ENCODE data around the gene HMSD.
A peak's percentile ranks its signal among the peaks of the same experiment; 100 is the strongest.

DNA sequence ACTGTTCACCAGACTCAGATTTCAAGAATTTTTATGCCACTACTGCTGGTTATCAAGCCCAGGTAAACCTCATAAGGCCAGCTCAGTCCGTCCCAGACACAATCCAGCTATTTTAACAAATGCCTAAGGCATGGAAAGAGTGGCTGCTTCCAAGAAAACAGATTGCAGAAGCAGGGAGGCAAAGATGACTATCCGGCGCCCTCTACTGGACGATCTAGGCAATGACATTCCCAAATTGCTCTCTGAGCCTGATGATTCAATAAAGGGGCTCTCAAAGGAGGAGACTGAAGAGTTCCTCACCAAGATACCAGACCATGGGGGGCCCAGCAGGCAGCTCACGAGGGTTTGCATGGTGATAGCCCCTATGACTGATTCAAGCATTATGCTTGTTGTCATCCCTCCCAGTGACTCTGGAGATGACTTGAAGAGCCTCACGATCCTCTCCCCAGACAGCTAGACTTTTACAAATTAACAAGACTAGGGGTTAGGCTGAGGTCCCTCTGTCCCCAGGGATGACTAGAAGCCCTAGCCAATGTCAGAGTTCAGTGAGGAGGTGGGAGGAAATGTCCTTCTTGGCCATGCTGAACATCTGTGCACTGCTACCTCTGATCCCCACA, 45.8 kb downstream of the HMSD start:
- TF ChIP-seq, protein P1, sequence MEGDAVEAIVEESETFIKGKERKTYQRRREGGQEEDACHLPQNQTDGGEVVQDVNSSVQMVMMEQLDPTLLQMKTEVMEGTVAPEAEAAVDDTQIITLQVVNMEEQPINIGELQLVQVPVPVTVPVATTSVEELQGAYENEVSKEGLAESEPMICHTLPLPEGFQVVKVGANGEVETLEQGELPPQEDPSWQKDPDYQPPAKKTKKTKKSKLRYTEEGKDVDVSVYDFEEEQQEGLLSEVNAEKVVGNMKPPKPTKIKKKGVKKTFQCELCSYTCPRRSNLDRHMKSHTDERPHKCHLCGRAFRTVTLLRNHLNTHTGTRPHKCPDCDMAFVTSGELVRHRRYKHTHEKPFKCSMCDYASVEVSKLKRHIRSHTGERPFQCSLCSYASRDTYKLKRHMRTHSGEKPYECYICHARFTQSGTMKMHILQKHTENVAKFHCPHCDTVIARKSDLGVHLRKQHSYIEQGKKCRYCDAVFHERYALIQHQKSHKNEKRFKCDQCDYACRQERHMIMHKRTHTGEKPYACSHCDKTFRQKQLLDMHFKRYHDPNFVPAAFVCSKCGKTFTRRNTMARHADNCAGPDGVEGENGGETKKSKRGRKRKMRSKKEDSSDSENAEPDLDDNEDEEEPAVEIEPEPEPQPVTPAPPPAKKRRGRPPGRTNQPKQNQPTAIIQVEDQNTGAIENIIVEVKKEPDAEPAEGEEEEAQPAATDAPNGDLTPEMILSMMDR (IDR thresholded peaks at IDR 0.05; ENCODE audit: low read length): peak; percentile 80
- no peak for TF ChIP-seq EZH2 (IDR thresholded peaks at IDR 0.05; ENCODE audit: borderline replicate concordance, low read length)
